Right lobe of liver (tissue), 4 donors: Measurements from ENCODE around the gene DGKI.

Source experiments
- POLR2A ChIP-seq: fragments of 450-650 bp; IDR thresholded peaks from one replicate; pipeline ENCODE4 v1.6.1; 2017; ENCODE audit warnings: antibody characterized with exemption, mild to moderate bottlenecking
- TF ChIP-seq, protein P1 (sequence below), 4 donors: fragments of 200-600 bp in 3 of 4; fragments of 450-650 bp in 1 of 4; IDR thresholded peaks; one replicate each; pipeline versions ENCODE4 v1.5.1 to v1.8.0; 2016 to 2022; ENCODE audit warnings: antibody characterized with exemption in 4 of 4, mild to moderate bottlenecking in 2 of 4
- donor health status: DM: no; HTN: no; CAD: no.
- donor health status: DM: no; HTN: no; CAD: no.
- donor health status: DM: no; HTN: yes; CAD: no.

- TF ChIP-seq, protein P1, sequence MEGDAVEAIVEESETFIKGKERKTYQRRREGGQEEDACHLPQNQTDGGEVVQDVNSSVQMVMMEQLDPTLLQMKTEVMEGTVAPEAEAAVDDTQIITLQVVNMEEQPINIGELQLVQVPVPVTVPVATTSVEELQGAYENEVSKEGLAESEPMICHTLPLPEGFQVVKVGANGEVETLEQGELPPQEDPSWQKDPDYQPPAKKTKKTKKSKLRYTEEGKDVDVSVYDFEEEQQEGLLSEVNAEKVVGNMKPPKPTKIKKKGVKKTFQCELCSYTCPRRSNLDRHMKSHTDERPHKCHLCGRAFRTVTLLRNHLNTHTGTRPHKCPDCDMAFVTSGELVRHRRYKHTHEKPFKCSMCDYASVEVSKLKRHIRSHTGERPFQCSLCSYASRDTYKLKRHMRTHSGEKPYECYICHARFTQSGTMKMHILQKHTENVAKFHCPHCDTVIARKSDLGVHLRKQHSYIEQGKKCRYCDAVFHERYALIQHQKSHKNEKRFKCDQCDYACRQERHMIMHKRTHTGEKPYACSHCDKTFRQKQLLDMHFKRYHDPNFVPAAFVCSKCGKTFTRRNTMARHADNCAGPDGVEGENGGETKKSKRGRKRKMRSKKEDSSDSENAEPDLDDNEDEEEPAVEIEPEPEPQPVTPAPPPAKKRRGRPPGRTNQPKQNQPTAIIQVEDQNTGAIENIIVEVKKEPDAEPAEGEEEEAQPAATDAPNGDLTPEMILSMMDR (IDR thresholded peaks at IDR 0.05), result no peak
- no peak for TF ChIP-seq POLR2A
These were observed 15.6 kb upstream of the DGKI start for GRCh38 chr7:137862358-137862757.
